ENCODE results near the gene CSTF3.
A peak's percentile ranks its signal among the peaks of the same experiment; 100 is the strongest.

The CSTF3 gene

GRCh38 chr11:33040033-33040861 lies 121.0 kb downstream of the CSTF3 start:
- peak; percentile 61 for DNase-seq (ENCODE audit: low spot score)

- DNase-seq (ENCODE audit: low spot score) = no peak
Observed at GRCh38 chr11:33039274-33040032, 121.8 kb downstream of the CSTF3 start, which contains the start of gene TCP11L1. Gene TCP11L1 (plus strand): TSS chr11:33039572. CDS start chr11:33043774, 4,202 bp downstream.

- no peak for DNase-seq (ENCODE audit: low spot score)
Observed at GRCh38 chr11:33035011-33035410, 126.3 kb downstream of the CSTF3 start.
